ENCODE results near the gene PPIF. TPM values are rescaled to one million over a fixed set of nuclear protein-coding genes. Genes with fewer than 3 reads are reported as not detected.

Gene PPIF
- total and polyA plus RNA-seq, 2 experiments from 2014 or later: 24.6 to 45.5 TPM

- Histone ChIP-seq H3K9ac (no peak overlapping the region), H3K79me2 (ENCODE audit: insufficient read depth) (no peaks in the 10 kb centered on the region), H2AFZ (no peak overlapping the region), H3K9me3 (ENCODE audit: low read depth) (no peaks in the 10 kb centered on the region), H3K4me1 (ENCODE audit: insufficient read depth) (no peaks in the 10 kb centered on the region), H3K4me2 (ENCODE audit: unreplicated experiment) (no peak overlapping the region), H3K4me3 (no peak overlapping the region), H3K27ac (no peak overlapping the region), H3K9me2 (ENCODE audit: insufficient read depth) (no peaks in the 10 kb centered on the region), H4K20me1 (ENCODE audit: insufficient read depth) (no peaks in the 10 kb centered on the region), H3F3A (ENCODE audit: insufficient read depth) (peaks cover 9% of the 10 kb centered on the region; the same call in 1 of the 2 replicates), H3K27me3 (replicated peaks; ENCODE audit: insufficient read depth) (no peaks in the 10 kb centered on the region), H3K36me3 (ENCODE audit: low read depth) (no peaks in the 10 kb centered on the region; the same call in 1 of the 2 replicates)
- TF ChIP-seq EZH2phosphoT487 (IDR thresholded peaks at IDR 0.05; ENCODE audit: insufficient read depth, low read depth): no peak
- TF ChIP-seq EZH2 (IDR thresholded peaks at IDR 0.05; ENCODE audit: insufficient read depth, poor library complexity, severe bottlenecking): no peak
- in situ Hi-C loops (cut with MboI): no loop called here
- DNase-seq: no peak
- WGBS, 2 experiments (ENCODE audit: low coverage in 1 of 2, low lambda C conversion rate in 2 of 2, missing lambda C conversion rate in 2 of 2): 95 to 99% methylated on average over 5 of the region's 5 CpGs
Measured at GRCh38 chr10:79360499-79361342, 13.5 kb downstream of the PPIF start.

GRCh38 chr10:79361726-79362397 lies 14.6 kb downstream of the PPIF start:
- H3K9ac ChIP-seq: no peak overlapping the region

GRCh38 chr10:79367426-79368189 lies 20.3 kb downstream of the PPIF start:
- peak overlapping the region; percentile 19 for H3K4me2 ChIP-seq (ENCODE audit: unreplicated experiment)
- WGBS, 2 experiments (ENCODE audit: low coverage in 1 of 2, low lambda C conversion rate in 2 of 2, missing lambda C conversion rate in 2 of 2): 73 to 78% methylated on average over 6 of the region's 6 CpGs

More at GRCh38 chr10:79361726-79362397, 14.6 kb downstream of the PPIF start:
- Histone ChIP-seq H3K9me2 (ENCODE audit: insufficient read depth) (no peaks in the 10 kb centered on the region), H4K20me1 (ENCODE audit: insufficient read depth) (no peaks in the 10 kb centered on the region), H3K4me2 (ENCODE audit: unreplicated experiment) (no peak overlapping the region), H3K79me2 (ENCODE audit: insufficient read depth) (no peaks in the 10 kb centered on the region), H3K27me3 (replicated peaks; ENCODE audit: insufficient read depth) (no peaks in the 10 kb centered on the region), H3K4me3 (no peak overlapping the region), H3K4me1 (ENCODE audit: insufficient read depth) (peaks cover 2% of the 10 kb centered on the region), H3K27ac (no peak overlapping the region), H3F3A (ENCODE audit: insufficient read depth) (peaks cover 13% of the 10 kb centered on the region), H3K36me3 (ENCODE audit: low read depth) (no peaks in the 10 kb centered on the region), H2AFZ (no peak overlapping the region), H3K9me3 (ENCODE audit: low read depth) (no peaks in the 10 kb centered on the region)
- no peak for DNase-seq
- WGBS, 2 experiments (ENCODE audit: low coverage in 1 of 2, low lambda C conversion rate in 2 of 2, missing lambda C conversion rate in 2 of 2): 86% methylated on average over 4 of the region's 4 CpGs
- no peak for TF ChIP-seq EZH2 (IDR thresholded peaks at IDR 0.05; ENCODE audit: insufficient read depth, poor library complexity, severe bottlenecking)
- no peak for TF ChIP-seq EZH2phosphoT487 (IDR thresholded peaks at IDR 0.05; ENCODE audit: insufficient read depth, low read depth)
- in situ Hi-C loops (cut with MboI): no loop called here

GRCh38 chr10:79372871-79373270 lies 25.6 kb downstream of the PPIF start:
- H3K4me3 ChIP-seq: no peak overlapping the region
- no peak overlapping the region for H3K9ac ChIP-seq
- H3K36me3 ChIP-seq (ENCODE audit: low read depth): no peaks in the 10 kb centered on the region
- H3F3A ChIP-seq (ENCODE audit: insufficient read depth): peaks cover 20% of the 10 kb centered on the region
- no peaks in the 10 kb centered on the region for H3K27me3 ChIP-seq (replicated peaks; ENCODE audit: insufficient read depth)
- H2AFZ ChIP-seq: no peak overlapping the region
- no peaks in the 10 kb centered on the region for H3K9me3 ChIP-seq (ENCODE audit: low read depth)
- in situ Hi-C loops (cut with MboI): no loop called here
- no peaks in the 10 kb centered on the region for H3K9me2 ChIP-seq (ENCODE audit: insufficient read depth)
- no peak overlapping the region for H3K4me2 ChIP-seq (ENCODE audit: unreplicated experiment)
- H3K4me1 ChIP-seq (ENCODE audit: insufficient read depth): peaks cover 3% of the 10 kb centered on the region; the same call in 1 of the 2 replicates
- H3K27ac ChIP-seq: no peak overlapping the region
- H3K79me2 ChIP-seq (ENCODE audit: insufficient read depth): no peaks in the 10 kb centered on the region
- no peak for DNase-seq
- TF ChIP-seq EZH2 (IDR thresholded peaks at IDR 0.05; ENCODE audit: insufficient read depth, poor library complexity, severe bottlenecking) (no peak), EZH2phosphoT487 (IDR thresholded peaks at IDR 0.05; ENCODE audit: insufficient read depth, low read depth) (no peak)
- WGBS, 2 experiments (ENCODE audit: low coverage in 1 of 2, low lambda C conversion rate in 2 of 2, missing lambda C conversion rate in 2 of 2): 87 to 91% methylated on average over 4 of the region's 4 CpGs
- H4K20me1 ChIP-seq (ENCODE audit: insufficient read depth): no peaks in the 10 kb centered on the region

More at GRCh38 chr10:79367426-79368189, 20.3 kb downstream of the PPIF start:
- Histone ChIP-seq H4K20me1 (ENCODE audit: insufficient read depth) (no peaks in the 10 kb centered on the region), H3K79me2 (ENCODE audit: insufficient read depth) (no peaks in the 10 kb centered on the region), H3K9me3 (ENCODE audit: low read depth) (no peaks in the 10 kb centered on the region), H3K4me1 (ENCODE audit: insufficient read depth) (peaks cover 11% of the 10 kb centered on the region), H2AFZ (peak overlapping the region; percentile 34; the same call in 1 of the 2 replicates), H3K9me2 (ENCODE audit: insufficient read depth) (no peaks in the 10 kb centered on the region), H3K27ac (peak overlapping the region; percentile 10; the same call in 1 of the 2 replicates), H3K4me3 (no peak overlapping the region), H3K9ac (no peak overlapping the region), H3K27me3 (replicated peaks; ENCODE audit: insufficient read depth) (no peaks in the 10 kb centered on the region), H3K36me3 (ENCODE audit: low read depth) (no peaks in the 10 kb centered on the region), H3F3A (ENCODE audit: insufficient read depth) (peaks cover 25% of the 10 kb centered on the region)
- TF ChIP-seq EZH2 (IDR thresholded peaks at IDR 0.05; ENCODE audit: insufficient read depth, poor library complexity, severe bottlenecking) (no peak), EZH2phosphoT487 (IDR thresholded peaks at IDR 0.05; ENCODE audit: insufficient read depth, low read depth) (no peak)
- in situ Hi-C loops (cut with MboI): no loop called here
- DNase-seq: peak; percentile 65

Data from GM23248 (cell line).